Ovary (tissue), 9 donors: ENCODE measurements around the gene PLXNA4. TPM values are rescaled to one million over a fixed set of nuclear protein-coding genes. Genes with fewer than 3 reads are reported as not detected.

ENCODE experiments used
- DNase-seq, 5 donors: peaks; one replicate each; pipeline ENCODE4 v3.0.0-alpha.2; 2019 to 2020
- H3K27ac ChIP-seq, 2 donors: fragments of 200-600 bp; one replicate each; pipeline versions ENCODE4 v1.5.1 to v1.8.0; 2019 to 2022
- H3K27me3 ChIP-seq: fragments of 200-600 bp; one replicate; pipeline ENCODE4 v1.8.0; 2022
- H3K36me3 ChIP-seq: fragments of 200-600 bp; sonication (generic); one replicate; pipeline ENCODE4 v1.5.1; 2019
- H3K4me1 ChIP-seq: one replicate; pipeline ENCODE4 v1.8.1; 2013; ENCODE audit warnings: mild to moderate bottlenecking, moderate library complexity; ENCODE audit not compliant: insufficient read depth
- H3K4me3 ChIP-seq: fragments of 200-600 bp; sonication (generic); one replicate; pipeline ENCODE4 v1.5.1; 2017
- H3K9me3 ChIP-seq, 2 donors: fragments of 200-600 bp in 1 of 2; sonication (generic) in 1 of 2; one replicate each; pipeline versions ENCODE4 v1.5.1 to v1.8.1; 2013 to 2019; ENCODE audit warnings: mild to moderate bottlenecking in 1 of 2, moderate library complexity in 1 of 2
- CTCF ChIP-seq, 3 donors: fragments of 450-650 bp in 2 of 3; fragments of 200-600 bp in 1 of 3; IDR thresholded peaks; one replicate each; pipeline versions ENCODE4 v1.5.1 to v1.8.0; 2016 to 2022; ENCODE audit warnings: antibody characterized with exemption in 3 of 3, mild to moderate bottlenecking in 1 of 3
- EP300 ChIP-seq: sonication (generic); formaldehyde crosslinking; IDR thresholded peaks from one replicate; pipeline ENCODE4 v1.6.1; 2017; ENCODE audit warnings: antibody characterized with exemption
- POLR2A ChIP-seq: fragments of 450-650 bp; IDR thresholded peaks from one replicate; pipeline ENCODE4 v1.6.1; 2017; ENCODE audit warnings: antibody characterized with exemption, mild to moderate bottlenecking, moderate library complexity
- WGBS, 3 donors: extraction: QIAGEN DNeasy Blood & Tissue Kit in 1 of 3; methylation state at CpG; one replicate each; pipeline versions ENCODE4 v1.1.5 to v1.1.7; 2013 to 2017; 5-methylcytosine and 5-hydroxymethylcytosine counted together
- intact Hi-C, 4 donors: fragments of 100-400 bp; cut with DNase I; formaldehyde crosslinking; loops; one replicate each; pipeline versions ENCODE4 v1.11.0 to v1.15.1; 2022 to 2023
- polyA plus RNA-seq, 2 donors: library from polyadenylated mRNA; stranded (reverse); fragments of 200-250 nt in 1 of 2; fragments of 350-450 nt in 1 of 2; fragmentation: Illumina TruSeq in 1 of 2; extraction: RNeasy Lipid Tissue Mini Kit (QIAGEN cat#74804) in 1 of 2; gene quantifications; one replicate each; pipeline ENCODE4 v1.2.3, GENCODE V29; 2013 to 2014
- total RNA-seq, 7 donors: library from RNA; depleted of rRNA in 2 of 7; stranded (reverse); fragments of >200 nt in 2 of 7; fragmentation: NEBNext Ultra II Directional in 3 of 7; extraction: Animal tissue kit (Norgen Biotek cat#: 25700) in 3 of 7; gene quantifications; one replicate each; pipeline versions ENCODE4 v1.1.0 to v1.2.4, GENCODE V29; 2016 to 2023
- donor health status: DM: no; HTN: no; CAD: no; lungs with moderate emphysema.
- donor health status: DM: no; HTN: no; CAD: no.
- donor health status: Bipolar disorder and iron deficiency.
- donor health status: DM: yes; HTN: yes; CAD: no.
- donor health status: DM: no; HTN: no; CAD: no.
- donor health status: DM: yes; HTN: yes; CAD: no.

Gene PLXNA4
- total and polyA plus RNA-seq, 9 donors: 5.1 to 39.9 (median 11.4) TPM

GRCh38 chr7:132091706-132092105, 484.6 kb downstream of the PLXNA4 start:
- H3K36me3 ChIP-seq: no peaks in the 10 kb centered on the region
- intact Hi-C loops: no loop called here
- DNase-seq: no peak
- 50 to 59% (median 57%) methylated on average over 1 of the region's 1 CpG for WGBS, 3 donors
- H3K4me3 ChIP-seq: no peak overlapping the region
- no peaks in the 10 kb centered on the region for H3K27me3 ChIP-seq
- H3K27ac ChIP-seq: no peak overlapping the region
- H3K9me3 ChIP-seq: no peaks in the 10 kb centered on the region
- TF ChIP-seq CTCF (IDR thresholded peaks at IDR 0.05): no peak
- TF ChIP-seq POLR2A: no peak
- no peak for TF ChIP-seq EP300
- no peaks in the 10 kb centered on the region for H3K4me1 ChIP-seq

DNA sequence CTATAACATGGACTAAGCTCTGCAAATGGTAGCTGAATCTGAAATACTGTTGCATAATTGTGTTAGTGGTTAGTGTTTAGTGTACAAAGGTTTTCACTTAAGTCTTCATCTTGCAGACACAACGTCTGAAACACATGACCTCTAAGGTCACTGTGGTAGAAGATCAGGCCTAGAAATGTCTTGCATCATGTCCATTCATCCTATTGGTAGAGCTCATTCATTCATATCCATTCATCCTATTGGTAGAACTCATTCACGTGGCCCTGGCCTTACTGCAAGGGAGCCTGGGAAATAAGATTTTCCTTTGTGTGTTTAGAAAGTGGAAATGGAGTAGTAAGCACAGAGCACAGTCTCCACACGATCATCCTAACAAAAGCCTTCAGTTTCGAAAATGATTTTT, 485.8 kb downstream of the PLXNA4 start:
- DNase-seq: no peak
- Histone ChIP-seq H3K27ac (no peak overlapping the region), H3K9me3 (no peaks in the 10 kb centered on the region), H3K36me3 (no peaks in the 10 kb centered on the region), H3K4me1 (no peaks in the 10 kb centered on the region), H3K27me3 (no peaks in the 10 kb centered on the region), H3K4me3 (no peak overlapping the region)
- TF ChIP-seq CTCF (IDR thresholded peaks at IDR 0.05) (no peak), EP300 (no peak), POLR2A (no peak)
- intact Hi-C loops: no loop called here
- 68 to 76% (median 70%) methylated on average over 4 of the region's 4 CpGs for WGBS, 3 donors

- Histone ChIP-seq H3K9me3 (no peaks in the 10 kb centered on the region), H3K36me3 (no peaks in the 10 kb centered on the region), H3K27ac (no peak overlapping the region), H3K27me3 (no peaks in the 10 kb centered on the region), H3K4me3 (no peak overlapping the region), H3K4me1 (no peaks in the 10 kb centered on the region)
- DNase-seq: no peak
- 60 to 76% (median 60%) methylated on average over 3 of the region's 3 CpGs for WGBS, 3 donors
- intact Hi-C loops: no loop called here
- no peak for TF ChIP-seq EP300
- no peak for TF ChIP-seq CTCF (IDR thresholded peaks at IDR 0.05)
- no peak for TF ChIP-seq POLR2A
These were observed 486.9 kb downstream of the PLXNA4 start for GRCh38 chr7:132089356-132089755.

- intact Hi-C loops: no loop called here
- 88 to 100% (median 96%) methylated on average over 2 of the region's 2 CpGs for WGBS, 3 donors
- DNase-seq: no peak
- Histone ChIP-seq H3K4me1 (no peaks in the 10 kb centered on the region), H3K27me3 (no peaks in the 10 kb centered on the region), H3K9me3 (no peaks in the 10 kb centered on the region), H3K27ac (no peak overlapping the region), H3K36me3 (no peaks in the 10 kb centered on the region), H3K4me3 (no peak overlapping the region)
- TF ChIP-seq POLR2A (no peak), EP300 (no peak), CTCF (IDR thresholded peaks at IDR 0.05) (no peak)
These were observed 488.8 kb downstream of the PLXNA4 start for GRCh38 chr7:132087421-132087820.
